Tibial artery (tissue), 4 donors: ENCODE results near the gene GRIFIN.

ENCODE experiments used
- DNase-seq, 2 donors: peaks; one replicate each; pipeline ENCODE4 v3.0.0-alpha.2; 2019
- H3K27ac ChIP-seq, 2 donors: fragments of 200-600 bp; sonication (generic) in 1 of 2; 1 replicate in 1 of 2; 2 replicates in 1 of 2; pipeline ENCODE4 v1.5.1; 2018 to 2019; ENCODE audit warnings: mild to moderate bottlenecking in 1 of 2
- H3K27me3 ChIP-seq, 2 donors: fragments of 200-600 bp; sonication (generic) in 1 of 2; one replicate each; pipeline versions ENCODE4 v1.5.1 to v1.6.0; 2016 to 2019
- H3K36me3 ChIP-seq, 3 donors: fragments of 200-600 bp; sonication (generic) in 2 of 3; one replicate each; pipeline ENCODE4 v1.5.1; 2016 to 2019; ENCODE audit warnings: mild to moderate bottlenecking in 2 of 3
- H3K4me1 ChIP-seq, 4 donors: fragments of 200-600 bp; sonication (generic) in 2 of 4; 1 replicate in 3 of 4; 2 replicates in 1 of 4; pipeline ENCODE4 v1.5.1; 2016 to 2019
- H3K4me3 ChIP-seq, 2 donors: fragments of 200-600 bp; sonication (generic) in 1 of 2; 1 replicate in 1 of 2; 2 replicates in 1 of 2; pipeline ENCODE4 v1.5.1; 2018 to 2019; ENCODE audit warnings: mild to moderate bottlenecking in 2 of 2
- H3K9me3 ChIP-seq, 3 donors: fragments of 200-600 bp; sonication (generic) in 1 of 3; one replicate each; pipeline ENCODE4 v1.5.1; 2016 to 2019
- intact Hi-C: fragments of 100-400 bp; cut with DNase I; formaldehyde crosslinking; loops from one replicate; pipeline ENCODE4 v1.15.0; 2023; ENCODE audit warnings: low total_unique reads
- TF ChIP-seq, protein P1 (sequence below), 2 experiments: fragments of 200-600 bp in 1 of 2; fragments of 450-650 bp in 1 of 2; IDR thresholded peaks; one replicate each; pipeline ENCODE4 v1.5.1; 2017 to 2019; ENCODE audit warnings: antibody characterized with exemption in 2 of 2, mild to moderate bottlenecking in 1 of 2, moderate library complexity in 1 of 2

GRIFIN gene

GRCh38 chr7:2488681-2489080 is 12.5 kb upstream of the GRIFIN start:
- Histone ChIP-seq H3K27ac (peak overlapping the region; percentile 70 to 84), H3K27me3 (peaks cover 0 to 6% of the 10 kb centered on the region in 2 donors)

GRCh38 chr7:2488272-2488645 is 12.1 kb upstream of the GRIFIN start:
- intact Hi-C loops = loop anchor here (5.0 kb wide), 1 partner anchor 69 kb away; the partner anchor contains the start of genes BRAT1 and IQCE
- Histone ChIP-seq H3K9me3 (peaks cover 0 to 2% (median 0%) of the 10 kb centered on the region in 3 donors), H3K4me1 (peaks cover 6 to 38% (median 30%) of the 10 kb centered on the region in 4 donors), H3K4me3 (peak overlapping the region; percentile 24 to 25), H3K27ac (peak overlapping the region; percentile 70 to 84), H3K36me3 (no peaks in the 10 kb centered on the region), H3K27me3 (peaks cover 0 to 2% of the 10 kb centered on the region in 2 donors)
- TF ChIP-seq, protein P1, sequence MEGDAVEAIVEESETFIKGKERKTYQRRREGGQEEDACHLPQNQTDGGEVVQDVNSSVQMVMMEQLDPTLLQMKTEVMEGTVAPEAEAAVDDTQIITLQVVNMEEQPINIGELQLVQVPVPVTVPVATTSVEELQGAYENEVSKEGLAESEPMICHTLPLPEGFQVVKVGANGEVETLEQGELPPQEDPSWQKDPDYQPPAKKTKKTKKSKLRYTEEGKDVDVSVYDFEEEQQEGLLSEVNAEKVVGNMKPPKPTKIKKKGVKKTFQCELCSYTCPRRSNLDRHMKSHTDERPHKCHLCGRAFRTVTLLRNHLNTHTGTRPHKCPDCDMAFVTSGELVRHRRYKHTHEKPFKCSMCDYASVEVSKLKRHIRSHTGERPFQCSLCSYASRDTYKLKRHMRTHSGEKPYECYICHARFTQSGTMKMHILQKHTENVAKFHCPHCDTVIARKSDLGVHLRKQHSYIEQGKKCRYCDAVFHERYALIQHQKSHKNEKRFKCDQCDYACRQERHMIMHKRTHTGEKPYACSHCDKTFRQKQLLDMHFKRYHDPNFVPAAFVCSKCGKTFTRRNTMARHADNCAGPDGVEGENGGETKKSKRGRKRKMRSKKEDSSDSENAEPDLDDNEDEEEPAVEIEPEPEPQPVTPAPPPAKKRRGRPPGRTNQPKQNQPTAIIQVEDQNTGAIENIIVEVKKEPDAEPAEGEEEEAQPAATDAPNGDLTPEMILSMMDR (IDR thresholded peaks at IDR 0.05) = no peak
- DNase-seq = peak; percentile 89 to 96

More at GRCh38 chr7:2488681-2489080, 12.5 kb upstream of the GRIFIN start:
- H3K36me3 ChIP-seq = no peaks in the 10 kb centered on the region
- H3K4me1 ChIP-seq = peaks cover 6 to 38% (median 30%) of the 10 kb centered on the region in 4 donors
- no peaks in the 10 kb centered on the region for H3K9me3 ChIP-seq
- peak overlapping the region in 1 of 2 donors; percentile 24 for H3K4me3 ChIP-seq
- intact Hi-C loops = loop anchor here (5.0 kb wide), 1 partner anchor 69 kb away; the partner anchor contains the start of genes BRAT1 and IQCE
- TF ChIP-seq, protein P1 (IDR thresholded peaks at IDR 0.05) = no peak
- DNase-seq = no peak

DNA sequence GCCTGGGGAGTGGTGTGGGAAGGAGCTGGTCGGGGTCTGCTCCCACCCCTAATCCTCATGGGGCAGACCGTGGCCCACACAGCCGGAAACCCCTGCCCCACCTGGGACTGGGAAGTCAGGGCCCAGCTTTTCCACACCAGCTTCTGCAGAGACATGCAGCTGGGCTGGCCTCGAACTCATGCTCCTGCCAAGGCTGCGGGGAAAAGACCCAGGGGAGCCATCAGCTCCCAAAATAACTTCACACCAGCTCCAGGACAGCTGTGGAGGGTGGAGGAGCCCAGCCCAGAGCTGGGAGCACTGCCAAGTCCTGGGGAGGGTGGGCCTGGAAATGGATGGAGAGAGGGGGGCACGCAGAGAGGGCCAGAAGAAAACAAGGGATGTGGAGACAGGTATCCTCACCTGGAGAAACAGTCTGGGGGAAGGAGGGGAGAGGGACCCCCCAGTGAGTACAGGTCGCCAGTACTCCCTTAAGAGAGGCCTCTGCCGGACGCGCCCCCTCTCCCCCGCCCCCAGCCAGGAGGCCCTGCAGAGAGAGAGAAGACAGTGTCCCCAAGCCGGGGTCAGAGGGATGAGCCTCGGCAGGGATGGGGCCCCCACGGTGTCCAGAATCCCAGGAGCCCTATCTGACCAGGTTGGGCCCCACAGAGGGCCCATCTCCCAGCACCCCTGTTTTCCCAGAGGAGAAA is 11.5 kb upstream of the GRIFIN start:
- peak; percentile 47 to 89 for DNase-seq
- peaks cover 0 to 7% (median 5%) of the 10 kb centered on the region in 3 donors for H3K9me3 ChIP-seq
- peaks cover 6 to 38% (median 30%) of the 10 kb centered on the region in 4 donors for H3K4me1 ChIP-seq
- TF ChIP-seq, protein P1 (IDR thresholded peaks at IDR 0.05) = no peak
- peak overlapping the region; percentile 70 to 84 for H3K27ac ChIP-seq
- H3K4me3 ChIP-seq = peak overlapping the region; percentile 24 to 25
- no peaks in the 10 kb centered on the region for H3K27me3 ChIP-seq
- intact Hi-C loops = loop anchor here (5.0 kb wide), 1 partner anchor 70 kb away; the partner anchor contains the start of genes BRAT1 and IQCE
- no peaks in the 10 kb centered on the region for H3K36me3 ChIP-seq

- H3K27ac ChIP-seq = no peak overlapping the region
- H3K9me3 ChIP-seq = peaks cover 0 to 8% (median 5%) of the 10 kb centered on the region in 3 donors
- DNase-seq = no peak
- H3K4me1 ChIP-seq = peaks cover 6 to 32% (median 29%) of the 10 kb centered on the region in 4 donors
- H3K4me3 ChIP-seq = no peak overlapping the region
- intact Hi-C loops = loop anchor here (5.0 kb wide), 1 partner anchor 72 kb away; the partner anchor contains the start of genes BRAT1 and IQCE
- no peaks in the 10 kb centered on the region for H3K36me3 ChIP-seq
- TF ChIP-seq, protein P1 (IDR thresholded peaks at IDR 0.05) = no peak
- H3K27me3 ChIP-seq = peaks cover 0 to 7% of the 10 kb centered on the region in 2 donors
These were observed 8.7 kb upstream of the GRIFIN start for GRCh38 chr7:2484868-2485267.

DNA sequence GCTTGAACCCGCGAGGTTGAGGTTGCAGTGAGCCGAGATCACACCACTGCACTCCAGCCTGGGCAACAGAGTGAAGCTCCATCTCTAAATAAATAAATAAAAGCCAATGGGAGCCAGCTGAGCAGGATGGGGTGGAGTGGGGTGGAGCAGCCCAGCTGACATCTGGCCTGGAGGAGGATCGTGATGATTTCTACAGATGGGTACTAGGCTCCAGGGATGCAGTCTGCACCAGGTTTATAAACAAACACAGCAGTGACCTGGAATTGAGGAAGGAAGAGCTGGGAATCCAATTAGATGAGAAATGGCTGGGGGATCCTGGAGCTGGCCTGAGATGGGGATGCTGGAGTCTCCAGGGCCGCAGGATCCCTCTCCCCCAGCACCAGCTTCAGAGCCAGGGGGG is 7.3 kb upstream of the GRIFIN start:
- no peak overlapping the region for H3K27ac ChIP-seq
- H3K4me1 ChIP-seq = peaks cover 8 to 31% (median 24%) of the 10 kb centered on the region in 4 donors
- intact Hi-C loops = no loop called here
- peaks cover 0 to 8% (median 5%) of the 10 kb centered on the region in 3 donors for H3K9me3 ChIP-seq
- no peak for DNase-seq
- no peaks in the 10 kb centered on the region for H3K36me3 ChIP-seq
- TF ChIP-seq, protein P1 (IDR thresholded peaks at IDR 0.05) = no peak
- no peak overlapping the region for H3K4me3 ChIP-seq
- H3K27me3 ChIP-seq = peaks cover 0 to 17% of the 10 kb centered on the region in 2 donors
